Body of pancreas (tissue), 4 donors: ENCODE results near the gene ZDHHC21.

ENCODE experiments used
- CTCF ChIP-seq, 7 experiments: fragments of 450-650 bp in 4 of 7; fragments of 200-600 bp in 3 of 7; sonication (generic) in 3 of 7; IDR thresholded peaks; one replicate each; pipeline ENCODE4 v1.5.1; 2016 to 2019; ENCODE audit warnings: antibody characterized with exemption in 7 of 7
- POLR2A ChIP-seq, 3 donors: fragments of 450-650 bp; IDR thresholded peaks; one replicate each; pipeline ENCODE4 v1.6.1; 2016; ENCODE audit warnings: antibody characterized with exemption in 3 of 3, mild to moderate bottlenecking in 2 of 3

- TF ChIP-seq POLR2A (IDR thresholded peaks at IDR 0.05) (no peak), CTCF (IDR thresholded peaks at IDR 0.05) (no peak)
Measured at GRCh38 chr9:14640967-14641366, 52.3 kb downstream of the ZDHHC21 start.
